HL-60/S4 treated with phorbol 12-myristate 13-acetate at 8.2 ng/mL for 4 days and 3 days (cell line): Measurements from ENCODE around the gene CD5L.

Experiments used
- in situ Hi-C: fragments of 300-500 bp; cut with MboI; formaldehyde crosslinking; loops from 2 replicates; pipeline ENCODE4 v1.15.0; 2022; ENCODE audit warnings: low sequenced_read_pairs

CD5L gene

GRCh38 chr1:157841708-157842107 is at the start of gene CD5L:
Gene CD5L, minus strand, starts transcription at chr1:157841808. Its CDS starts 107 bp downstream, at chr1:157841701.
- in situ Hi-C loops, result no loop called here

GRCh38 chr1:157882580-157882979 is 41.0 kb upstream of the CD5L start:
- in situ Hi-C loops, result no loop called here

GRCh38 chr1:157880621-157881020 is 39.0 kb upstream of the CD5L start:
- in situ Hi-C loops, result no loop called here

GRCh38 chr1:157878059-157878458 is 36.5 kb upstream of the CD5L start:
- in situ Hi-C loops, result no loop called here

- in situ Hi-C loops, result no loop called here
Measured at GRCh38 chr1:157870490-157870889, 28.9 kb upstream of the CD5L start.

- in situ Hi-C loops, result no loop called here
Measured at GRCh38 chr1:157868654-157869053, 27.0 kb upstream of the CD5L start.

GRCh38 chr1:157862114-157863070 is 20.8 kb upstream of the CD5L start:
- in situ Hi-C loops, result no loop called here

- in situ Hi-C loops, result no loop called here
Measured at GRCh38 chr1:157856538-157856937, 14.9 kb upstream of the CD5L start.

GRCh38 chr1:157852476-157852875 is 10.9 kb upstream of the CD5L start:
- in situ Hi-C loops, result no loop called here

- in situ Hi-C loops, result no loop called here
Measured at GRCh38 chr1:157849229-157849875, 7.7 kb upstream of the CD5L start.

GRCh38 chr1:157844089-157844830 is 2.7 kb upstream of the CD5L start:
- in situ Hi-C loops, result no loop called here

GRCh38 chr1:157842939-157843338 is 1.3 kb upstream of the CD5L start:
- in situ Hi-C loops, result no loop called here

GRCh38 chr1:157838966-157839365 is 2.6 kb downstream of the CD5L start:
- in situ Hi-C loops, result no loop called here

- in situ Hi-C loops, result no loop called here
Measured at GRCh38 chr1:157834430-157834829, 7.2 kb downstream of the CD5L start.

GRCh38 chr1:157833145-157833544 is 8.5 kb downstream of the CD5L start:
- in situ Hi-C loops, result no loop called here

GRCh38 chr1:157831968-157832626 is 9.5 kb downstream of the CD5L start:
- in situ Hi-C loops, result no loop called here

- in situ Hi-C loops, result no loop called here
Measured at GRCh38 chr1:157830887-157831286, 10.7 kb downstream of the CD5L start.

- in situ Hi-C loops, result no loop called here
Measured at GRCh38 chr1:157829711-157830110, 11.9 kb downstream of the CD5L start.

GRCh38 chr1:157829210-157829609 is 12.4 kb downstream of the CD5L start:
- in situ Hi-C loops, result no loop called here

GRCh38 chr1:157820299-157820698 is 21.3 kb downstream of the CD5L start:
- in situ Hi-C loops, result no loop called here

- in situ Hi-C loops, result no loop called here
Measured at GRCh38 chr1:157819896-157820295, 21.7 kb downstream of the CD5L start, which contains the start of gene FCRL1. Gene FCRL1, minus strand, starts transcription at chr1:157820120. Its CDS starts 83 bp downstream, at chr1:157820037.
